HG02943 (cell line): ENCODE measurements around the gene CFAP100.

Experiments
- ATAC-seq: cut with Tn5 transposase; IDR thresholded peaks from one replicate; pipeline ENCODE4 v1.9.1; 2021; ENCODE audit warnings: mild to moderate bottlenecking, low read depth, moderate library complexity; ENCODE audit not compliant: unreplicated experiment

CFAP100 gene

DNA sequence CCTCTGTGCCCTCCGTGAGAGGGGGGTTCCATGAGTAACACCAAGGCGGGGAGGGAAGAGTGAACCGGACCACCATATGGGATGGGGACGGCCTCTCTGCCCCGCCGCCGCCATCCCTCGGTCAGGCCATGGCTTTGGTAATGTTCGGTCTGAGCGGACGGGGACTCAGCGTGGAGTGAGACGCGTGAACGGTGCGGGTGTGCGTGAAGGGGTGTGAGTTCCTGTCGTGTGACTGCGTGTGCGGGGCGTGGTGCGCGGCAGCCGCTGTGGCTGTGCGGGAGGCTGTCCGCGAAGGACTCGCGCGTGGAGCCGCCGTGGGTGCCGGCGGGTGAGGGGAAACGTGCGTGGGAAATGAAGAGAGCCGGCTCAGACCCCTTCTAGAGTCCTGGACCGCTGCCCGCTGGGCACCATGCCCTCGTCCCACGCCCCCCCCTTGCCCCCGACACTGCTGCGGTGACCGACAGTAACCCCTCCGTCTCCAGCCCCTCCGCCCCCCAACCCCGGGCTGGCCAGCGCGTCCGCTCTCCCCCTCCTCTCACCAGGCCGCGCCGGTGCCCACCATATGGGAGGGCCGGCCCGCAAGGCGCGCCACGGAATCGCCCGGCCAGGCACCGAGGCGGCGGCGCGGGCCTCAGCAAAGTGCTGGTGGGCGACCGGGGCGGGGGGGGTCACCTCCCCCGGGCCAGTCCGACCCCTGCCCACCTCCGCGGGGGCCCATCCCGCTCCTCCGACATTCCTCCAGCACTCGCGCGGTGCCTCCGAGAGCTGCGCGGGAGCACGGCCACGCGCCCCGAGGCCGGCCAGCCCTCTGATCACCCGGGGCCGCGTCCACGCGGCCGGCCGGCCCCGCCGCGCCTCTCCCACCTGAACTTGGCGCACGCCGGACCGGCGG, 38.1 kb upstream of the CFAP100 start:
- ATAC-seq = no peak

DNA sequence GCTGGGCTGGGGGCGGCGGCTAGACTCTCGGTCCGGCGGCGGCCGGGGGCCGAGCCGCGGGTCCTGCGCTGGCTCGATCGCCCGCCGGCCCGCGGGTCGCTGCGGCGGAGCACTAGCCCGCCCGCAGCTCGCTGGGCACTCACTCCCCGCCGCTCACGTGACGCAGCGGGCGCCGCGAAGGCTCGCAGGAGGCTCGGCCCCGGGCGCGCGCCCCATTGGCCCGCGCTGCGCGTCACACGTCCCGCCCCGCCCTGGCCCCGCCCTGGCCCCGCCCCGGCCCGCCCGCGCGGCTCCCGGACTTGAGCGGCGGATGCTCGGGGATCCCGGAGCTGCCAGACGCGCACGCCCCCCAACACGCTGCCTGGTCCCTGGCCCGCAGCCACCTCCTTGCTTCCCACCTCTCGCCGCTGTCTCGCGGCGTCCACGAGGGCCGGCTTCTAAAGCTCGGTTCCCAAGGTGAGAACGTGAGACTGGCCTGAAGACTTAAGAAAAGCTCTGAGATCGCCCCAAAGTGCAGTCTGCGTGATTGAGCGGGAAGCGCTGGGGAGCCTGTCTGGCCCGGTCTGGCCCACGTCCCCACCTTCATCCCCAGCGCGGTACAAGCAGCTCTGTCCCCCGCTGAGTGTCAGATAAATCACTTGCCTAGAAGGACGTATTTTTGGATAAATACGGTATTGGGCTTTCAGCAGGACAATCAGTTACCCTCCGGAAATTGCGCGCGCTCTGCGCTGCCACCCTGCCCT, 37.2 kb upstream of the CFAP100 start, which contains the start of gene KLF15:
KLF15 (minus strand) TSS at position 114 of the 743 bp plus-strand sequence. CDS start 4,486 bp downstream, outside the sequence.
- peak; percentile 84 for ATAC-seq

- ATAC-seq = no peak
Observed at GRCh38 chr3:126358038-126358815, 36.5 kb upstream of the CFAP100 start.

DNA sequence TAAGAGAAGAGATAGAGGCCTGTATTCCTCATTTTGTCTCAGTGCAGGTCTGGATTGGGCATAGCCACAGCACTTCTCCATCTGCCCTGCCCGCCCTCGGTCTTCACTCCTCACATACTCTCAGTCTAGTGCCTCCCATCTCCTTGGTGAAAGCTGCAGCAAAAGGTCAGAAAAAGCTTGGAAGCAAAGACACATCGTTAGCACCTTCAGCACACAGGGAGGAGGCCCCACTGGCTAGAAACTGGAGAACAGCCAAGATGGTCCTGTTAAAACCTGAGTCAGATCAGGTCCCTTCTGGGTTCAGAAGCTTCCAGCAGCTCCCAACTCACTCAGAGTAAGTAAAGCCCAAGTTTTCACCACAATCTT, 35.9 kb upstream of the CFAP100 start:
- no peak for ATAC-seq

DNA sequence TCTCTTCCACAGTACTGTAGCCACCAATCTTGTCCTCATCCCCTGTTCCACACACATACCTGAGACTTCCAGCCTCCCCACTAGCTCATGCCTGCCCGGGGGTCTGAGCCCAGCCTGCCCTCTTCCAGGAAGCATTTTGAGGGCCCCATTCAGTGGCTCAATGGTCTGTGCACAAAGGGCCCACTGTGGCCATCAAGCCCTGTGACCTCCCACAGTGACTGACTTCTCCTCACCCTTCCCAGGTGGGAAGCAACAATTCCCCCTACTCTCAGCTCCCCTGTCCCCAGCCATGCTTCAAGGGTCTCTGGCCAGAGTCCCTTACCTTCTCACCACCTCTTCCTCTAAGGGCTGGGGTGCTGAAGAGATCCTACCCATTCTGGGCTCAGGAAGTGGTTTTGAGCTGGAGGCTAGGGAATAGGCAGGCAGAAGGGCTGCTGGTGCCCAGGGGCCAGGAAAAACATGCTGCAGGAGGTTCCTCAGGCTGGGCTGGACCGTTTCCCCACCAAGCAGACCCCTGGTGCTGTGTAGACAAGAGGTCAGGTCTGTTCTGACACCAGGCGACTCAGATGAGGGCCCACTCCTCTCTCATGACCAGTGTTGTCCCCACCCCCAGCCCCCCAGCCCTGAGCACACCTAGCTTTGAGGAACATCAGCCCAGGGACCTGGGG, 34.5 kb upstream of the CFAP100 start:
- no peak for ATAC-seq

DNA sequence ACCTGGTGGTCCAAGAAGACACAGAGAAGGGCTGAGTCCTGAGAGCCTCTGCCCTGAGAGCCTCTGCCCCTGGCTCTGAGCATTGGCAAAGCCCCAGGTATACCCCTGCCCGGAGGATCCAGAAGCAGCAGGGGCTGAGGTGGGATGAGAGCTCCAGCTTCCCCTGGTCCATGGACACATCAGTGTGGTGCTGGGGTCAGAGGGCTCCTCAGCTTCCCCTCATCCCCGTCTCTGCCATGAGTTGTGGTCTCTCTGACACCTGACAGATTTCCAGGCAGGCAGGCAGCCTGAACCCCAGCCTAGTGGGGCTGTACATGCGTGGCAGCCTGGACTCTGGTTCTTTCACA, 34.0 kb upstream of the CFAP100 start:
- no peak for ATAC-seq

DNA sequence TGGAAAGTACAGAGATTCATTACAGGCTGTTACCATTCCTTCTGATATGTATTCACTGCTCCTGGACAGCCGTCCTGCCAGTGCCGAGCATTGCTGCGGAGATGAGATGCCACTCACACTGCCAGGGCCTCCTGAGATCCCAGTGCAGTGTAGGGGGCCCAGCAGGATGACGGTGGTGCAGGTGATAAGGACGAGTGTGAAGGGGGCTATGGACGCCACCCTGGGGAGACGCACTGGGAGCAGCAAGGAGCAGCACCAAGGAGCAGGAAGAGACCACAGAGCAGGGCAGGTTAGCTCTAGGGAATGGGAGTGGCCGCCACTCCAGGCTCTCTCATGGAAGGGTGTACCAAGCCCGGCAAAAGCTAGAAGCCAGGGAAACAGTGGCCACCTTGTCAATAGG, 33.5 kb upstream of the CFAP100 start:
- ATAC-seq = no peak

- no peak for ATAC-seq
Observed at GRCh38 chr3:126364130-126364695, 30.5 kb upstream of the CFAP100 start.

GRCh38 chr3:126364731-126365301, 29.9 kb upstream of the CFAP100 start:
- ATAC-seq = no peak

DNA sequence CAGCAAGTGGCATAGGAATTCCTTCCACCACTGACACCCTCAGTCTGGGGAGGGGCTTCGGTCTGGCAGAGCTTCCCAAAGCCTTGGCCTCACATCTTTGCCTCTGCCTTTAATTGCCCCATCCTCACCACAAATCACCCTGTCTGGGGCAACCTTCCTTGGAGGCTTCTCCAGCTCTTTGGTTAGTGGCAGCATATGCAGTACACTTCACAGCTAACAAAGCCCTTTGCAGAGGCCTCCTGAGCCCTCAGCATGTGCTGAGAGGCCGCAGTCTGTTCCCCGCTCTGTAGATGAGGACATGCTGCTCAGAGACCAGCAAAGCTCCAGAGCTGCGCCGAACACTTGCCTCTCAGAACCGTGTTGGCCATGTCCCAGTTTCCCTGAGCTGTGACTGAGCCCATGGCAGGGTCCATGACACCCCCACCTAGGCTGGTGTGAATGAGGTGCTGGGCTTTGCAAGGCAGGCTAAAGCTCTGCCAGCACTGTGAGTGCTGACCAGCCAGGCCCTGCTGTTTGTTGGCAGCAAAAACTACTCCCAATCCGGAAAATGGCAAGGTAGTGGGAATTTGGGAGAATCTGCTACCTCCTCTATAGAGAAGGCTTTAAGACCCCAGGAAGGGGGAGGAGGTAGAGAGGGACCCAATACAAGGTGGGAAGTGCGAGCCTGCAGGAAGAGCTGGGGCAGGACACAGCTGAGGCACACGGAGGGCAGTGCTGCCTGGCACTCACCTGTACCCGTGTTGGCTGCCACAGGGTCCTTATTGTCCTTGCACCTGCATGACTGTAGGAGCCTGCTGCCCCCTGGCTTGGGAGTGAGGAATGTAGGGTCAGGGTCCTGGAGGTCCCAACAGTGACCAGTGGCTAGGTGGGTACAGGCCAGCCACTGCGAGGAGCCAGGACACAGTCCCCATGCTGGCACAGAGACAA, 29.1 kb upstream of the CFAP100 start:
- ATAC-seq = no peak

GRCh38 chr3:126367316-126367805, 27.3 kb upstream of the CFAP100 start:
- ATAC-seq = no peak

DNA sequence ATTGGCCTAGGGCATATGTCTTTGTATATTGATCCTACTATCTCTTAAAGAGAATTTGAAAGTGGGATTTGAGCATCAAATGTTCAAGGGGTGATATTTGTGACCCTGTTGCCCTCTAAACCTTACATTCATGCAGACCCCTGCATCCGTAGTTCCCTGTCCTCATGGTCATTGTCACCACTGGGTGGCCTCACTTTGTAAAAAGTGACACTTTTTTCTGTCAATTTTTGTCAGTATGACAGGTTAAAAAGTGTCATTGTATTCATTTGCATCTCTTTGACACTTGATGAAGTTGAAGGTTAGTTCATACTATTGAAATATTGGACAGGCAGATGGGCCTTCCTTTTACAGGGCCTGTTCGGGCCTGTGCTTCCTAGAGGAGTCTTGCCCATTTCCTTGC, 25.2 kb upstream of the CFAP100 start:
- ATAC-seq = no peak

- ATAC-seq = no peak
Observed at GRCh38 chr3:126370055-126370454, 24.7 kb upstream of the CFAP100 start.

DNA sequence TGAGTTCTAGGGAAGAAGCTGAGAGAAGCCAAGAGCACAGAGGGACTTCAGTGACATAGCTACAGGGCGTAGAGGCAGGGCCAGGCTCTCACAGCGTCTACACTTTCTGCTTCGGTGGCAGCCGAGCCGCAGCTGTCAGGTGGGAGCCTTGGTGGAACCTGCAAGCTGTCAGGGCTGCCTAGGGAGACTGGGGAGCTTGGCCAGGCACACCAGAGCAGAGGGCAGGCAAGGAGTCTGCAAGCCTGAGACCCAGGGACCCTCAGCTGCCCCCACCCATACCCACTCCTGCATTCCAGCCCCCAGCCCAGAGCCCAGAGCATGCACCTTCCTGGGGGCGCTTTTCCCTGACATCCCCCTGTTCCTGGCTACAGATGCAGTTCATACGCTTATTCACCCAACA, 24.1 kb upstream of the CFAP100 start:
- ATAC-seq = no peak

DNA sequence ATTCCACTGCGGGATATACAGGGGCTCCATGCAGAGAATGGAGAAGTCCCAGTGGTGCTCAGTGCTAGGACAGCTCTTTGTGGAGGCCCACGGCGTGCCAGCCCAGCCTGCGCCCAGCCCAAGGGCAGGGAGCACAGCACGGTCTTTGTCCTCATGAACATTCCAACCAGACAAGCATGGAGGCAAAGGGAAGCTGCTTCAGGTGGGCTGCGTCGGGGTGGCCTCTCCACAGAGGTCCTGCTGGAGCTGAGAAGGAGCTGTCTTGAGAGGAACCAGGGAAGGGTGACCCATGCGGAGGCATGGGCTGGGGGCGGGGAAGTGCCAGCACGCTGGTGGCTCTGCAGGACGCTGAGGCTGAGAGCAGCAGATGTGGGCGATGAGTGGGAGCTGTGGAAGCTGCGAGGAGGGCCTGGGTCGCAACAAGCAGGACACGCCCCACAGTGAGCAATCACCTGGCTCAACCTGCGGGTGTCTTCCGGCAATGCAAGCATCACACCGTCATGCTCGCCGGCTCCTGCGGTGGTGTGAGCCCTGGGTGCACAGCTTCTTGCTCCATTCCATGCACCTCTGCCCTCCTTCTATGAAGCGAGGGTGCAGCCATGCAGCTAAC, 23.5 kb upstream of the CFAP100 start:
- no peak for ATAC-seq

- ATAC-seq = no peak
Observed at GRCh38 chr3:126372413-126373145, 22.1 kb upstream of the CFAP100 start.

DNA sequence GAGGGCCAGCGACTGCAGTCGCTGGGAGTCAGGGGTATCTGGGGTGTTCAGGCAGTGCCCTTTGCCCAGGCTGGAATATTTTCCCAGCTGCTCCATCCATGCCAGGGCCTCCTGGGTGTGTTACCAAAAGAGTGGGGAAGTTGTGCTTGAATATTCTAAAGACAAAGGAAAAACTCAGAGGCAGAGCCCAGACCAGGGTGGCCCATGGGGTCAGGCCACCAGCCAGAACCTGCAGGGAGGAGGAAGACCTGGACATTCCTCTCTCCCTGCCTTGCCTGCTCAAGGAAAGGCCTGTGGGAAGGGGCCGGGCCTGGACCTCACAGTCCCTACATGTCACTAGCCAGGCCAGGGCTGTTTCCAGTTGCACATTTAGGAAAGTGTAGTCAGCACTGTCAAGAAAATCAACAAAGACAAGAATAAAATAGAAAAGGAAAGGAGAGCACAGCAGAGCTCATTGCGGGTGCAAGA, 21.5 kb upstream of the CFAP100 start:
- ATAC-seq = no peak
